ENCODE results near the gene STOX1.
"Not testable (repeated sequence)": the region's sequence is repeated elsewhere in the genome, so short reads cannot be mapped to it uniquely, and the experiment has no call there.

Gene STOX1

DNA sequence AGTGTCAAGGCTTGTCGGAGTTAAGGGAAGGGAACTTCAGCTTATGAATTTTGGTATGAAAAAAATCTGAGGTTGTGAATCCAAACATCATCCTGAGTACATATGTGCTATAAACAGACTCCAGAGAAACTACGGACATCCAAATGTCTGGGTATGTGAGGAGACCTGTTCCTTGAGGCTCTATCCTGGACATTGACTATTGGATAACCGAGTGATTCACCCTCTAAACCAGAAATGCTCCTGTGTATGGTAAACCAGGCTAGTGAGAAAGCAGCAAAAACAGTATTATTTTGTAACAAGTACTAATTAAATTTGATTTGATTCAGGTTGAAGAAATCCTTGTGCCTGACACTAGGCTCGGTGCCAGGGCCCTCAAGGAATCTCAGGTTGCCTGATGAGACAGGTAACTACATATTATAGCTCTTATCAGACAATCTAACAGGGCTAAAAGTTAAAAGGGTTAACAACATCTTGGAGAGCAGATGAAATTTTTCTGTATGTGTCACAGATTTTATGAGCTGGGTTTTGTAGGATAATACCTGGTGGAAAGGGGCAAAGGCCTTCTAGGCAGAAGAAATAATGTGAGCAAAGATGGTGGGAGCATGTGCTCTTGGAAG, 10.4 kb upstream of the STOX1 start:
- Histone ChIP-seq H3K27ac (no peak overlapping the region), H3K4me3 (no peak overlapping the region), H3K9ac (ENCODE audit: insufficient read length) (no peak overlapping the region), H3K36me3 (ENCODE audit: insufficient read depth, low read length) (no peaks in the 10 kb centered on the region), H3K9me3 (ENCODE audit: low read depth, low read length) (no peaks in the 10 kb centered on the region)
- TF ChIP-seq POLR2AphosphoS5 (IDR thresholded peaks at IDR 0.05; ENCODE audit: borderline replicate concordance, low read depth, low read length), result no peak
- TF ChIP-seq FOXP2 (optimal IDR thresholded peaks at IDR 0.05; ENCODE audit: control extremely low read depth, extremely low read length, insufficient read depth), result no peak
- no peak for TF ChIP-seq EZH2 (IDR thresholded peaks at IDR 0.05)
- DNase-seq (ENCODE audit: low read depth, low spot score), result no peak

DNA sequence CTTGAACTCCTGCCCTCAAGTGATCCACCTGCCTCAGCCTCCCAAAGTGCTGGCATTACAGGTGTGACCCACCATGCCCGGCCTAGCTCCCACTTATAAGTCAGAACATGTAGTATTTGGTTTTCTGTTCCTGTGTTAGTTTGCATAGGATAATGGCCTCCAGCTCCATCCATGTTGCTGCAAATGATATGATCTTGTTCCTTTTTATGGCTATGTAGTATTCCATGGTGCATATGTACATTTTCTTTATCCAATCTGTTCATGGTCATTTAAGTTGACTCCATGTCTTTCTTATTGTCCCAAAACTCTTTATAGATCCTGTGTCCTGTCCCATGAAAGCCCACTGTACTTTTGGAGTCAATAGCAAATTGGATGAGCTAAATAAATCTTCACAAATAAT, 7.0 kb upstream of the STOX1 start:
- H3K36me3 ChIP-seq (ENCODE audit: insufficient read depth, low read length); H3K9ac ChIP-seq (ENCODE audit: insufficient read length); H3K9me3 ChIP-seq (ENCODE audit: low read depth, low read length); H3K4me3 ChIP-seq; DNase-seq (ENCODE audit: low read depth, low spot score); H3K27ac ChIP-seq: not testable (repeated sequence)

DNA sequence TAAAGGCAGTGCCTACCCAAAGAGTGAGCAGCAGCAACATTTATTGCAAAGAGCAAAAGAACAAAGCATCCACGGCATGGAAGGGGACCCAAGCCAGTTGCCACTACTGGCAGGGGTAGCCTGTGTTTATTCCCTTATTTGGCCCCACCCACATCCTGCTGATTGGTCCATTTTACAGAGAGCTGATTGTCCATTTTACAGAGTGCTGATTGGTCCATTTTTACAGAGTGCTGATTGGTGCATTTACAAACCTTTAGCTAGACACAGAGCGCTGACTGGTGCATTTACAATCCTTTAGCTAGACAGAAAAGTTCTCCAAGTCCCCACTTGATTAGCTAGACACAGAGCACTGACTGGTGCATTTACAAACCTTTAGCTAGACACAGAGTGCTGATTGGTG, 4.7 kb upstream of the STOX1 start:
- not testable (repeated sequence) for DNase-seq (ENCODE audit: low read depth, low spot score); H3K9me3 ChIP-seq (ENCODE audit: low read depth, low read length); H3K4me3 ChIP-seq; H3K9ac ChIP-seq (ENCODE audit: insufficient read length); H3K27ac ChIP-seq; H3K36me3 ChIP-seq (ENCODE audit: insufficient read depth, low read length)

DNA sequence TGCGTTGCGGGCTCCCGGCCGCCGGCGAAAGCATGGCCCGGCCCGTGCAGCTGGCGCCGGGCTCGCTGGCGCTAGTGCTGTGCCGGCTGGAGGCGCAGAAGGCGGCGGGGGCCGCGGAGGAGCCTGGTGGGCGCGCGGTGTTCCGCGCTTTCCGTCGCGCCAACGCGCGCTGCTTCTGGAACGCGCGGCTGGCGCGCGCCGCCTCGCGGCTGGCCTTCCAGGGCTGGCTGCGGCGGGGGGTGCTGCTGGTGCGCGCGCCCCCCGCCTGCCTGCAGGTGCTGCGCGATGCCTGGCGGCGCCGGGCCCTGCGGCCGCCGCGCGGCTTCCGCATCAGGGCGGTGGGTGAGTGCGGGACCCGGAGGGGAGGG, 245 bp downstream of the STOX1 start:
- H3K36me3 ChIP-seq (ENCODE audit: insufficient read depth, low read length); H3K9ac ChIP-seq (ENCODE audit: insufficient read length); DNase-seq (ENCODE audit: low read depth, low spot score); H3K27ac ChIP-seq; H3K9me3 ChIP-seq (ENCODE audit: low read depth, low read length): not testable (repeated sequence)
- H3K4me3 ChIP-seq, result peak overlapping the region; percentile 81

DNA sequence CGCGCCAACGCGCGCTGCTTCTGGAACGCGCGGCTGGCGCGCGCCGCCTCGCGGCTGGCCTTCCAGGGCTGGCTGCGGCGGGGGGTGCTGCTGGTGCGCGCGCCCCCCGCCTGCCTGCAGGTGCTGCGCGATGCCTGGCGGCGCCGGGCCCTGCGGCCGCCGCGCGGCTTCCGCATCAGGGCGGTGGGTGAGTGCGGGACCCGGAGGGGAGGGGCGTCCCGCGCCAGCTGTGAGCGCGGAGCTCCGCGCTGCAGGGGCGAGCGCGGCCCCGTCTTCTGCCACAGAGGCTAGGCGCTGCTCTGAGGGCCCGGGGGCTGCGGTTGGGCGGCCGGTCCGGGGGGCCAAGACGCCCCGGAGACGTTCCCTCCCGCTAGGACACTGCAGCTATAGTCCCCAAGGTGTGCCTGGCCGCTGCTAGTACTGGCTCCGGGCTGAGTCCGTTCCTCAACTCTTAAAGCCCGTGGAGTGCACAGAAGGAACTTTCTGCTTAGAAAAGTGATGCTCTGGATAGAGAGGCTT, 811 bp downstream of the STOX1 start:
- not testable (repeated sequence) for H3K9me3 ChIP-seq (ENCODE audit: low read depth, low read length); H3K27ac ChIP-seq; DNase-seq (ENCODE audit: low read depth, low spot score); H3K36me3 ChIP-seq (ENCODE audit: insufficient read depth, low read length); H3K9ac ChIP-seq (ENCODE audit: insufficient read length)
- H3K4me3 ChIP-seq, result peak overlapping the region; percentile 65

DNA sequence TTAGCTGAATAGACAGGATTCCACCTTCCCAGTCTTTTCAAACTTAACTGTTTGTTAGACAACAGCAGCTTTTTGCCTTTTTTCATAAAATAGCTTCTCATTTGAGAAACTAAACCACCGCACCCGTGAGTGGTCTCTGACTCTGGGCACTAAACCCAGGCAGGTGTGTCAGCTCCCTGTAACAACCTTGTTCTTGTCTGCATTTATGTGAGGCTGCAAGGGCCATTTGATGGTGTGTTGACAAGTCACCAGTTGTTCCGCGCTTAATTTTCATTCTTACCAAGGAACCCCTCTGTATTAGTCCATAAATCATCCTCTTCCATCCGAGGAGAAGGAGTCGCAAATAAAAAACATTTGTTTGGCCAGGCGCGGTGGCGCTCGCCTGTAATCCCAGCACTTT, 1.5 kb downstream of the STOX1 start:
- Histone ChIP-seq H3K36me3 (ENCODE audit: insufficient read depth, low read length) (no peaks in the 10 kb centered on the region), H3K9me3 (ENCODE audit: low read depth, low read length) (no peaks in the 10 kb centered on the region), H3K4me3 (no peak overlapping the region), H3K9ac (ENCODE audit: insufficient read length) (no peak overlapping the region), H3K27ac (no peak overlapping the region)
- TF ChIP-seq EZH2 (IDR thresholded peaks at IDR 0.05), result no peak
- TF ChIP-seq POLR2AphosphoS5 (IDR thresholded peaks at IDR 0.05; ENCODE audit: borderline replicate concordance, low read depth, low read length), result no peak
- TF ChIP-seq FOXP2 (optimal IDR thresholded peaks at IDR 0.05; ENCODE audit: control extremely low read depth, extremely low read length, insufficient read depth), result no peak
- no peak for DNase-seq (ENCODE audit: low read depth, low spot score)

DNA sequence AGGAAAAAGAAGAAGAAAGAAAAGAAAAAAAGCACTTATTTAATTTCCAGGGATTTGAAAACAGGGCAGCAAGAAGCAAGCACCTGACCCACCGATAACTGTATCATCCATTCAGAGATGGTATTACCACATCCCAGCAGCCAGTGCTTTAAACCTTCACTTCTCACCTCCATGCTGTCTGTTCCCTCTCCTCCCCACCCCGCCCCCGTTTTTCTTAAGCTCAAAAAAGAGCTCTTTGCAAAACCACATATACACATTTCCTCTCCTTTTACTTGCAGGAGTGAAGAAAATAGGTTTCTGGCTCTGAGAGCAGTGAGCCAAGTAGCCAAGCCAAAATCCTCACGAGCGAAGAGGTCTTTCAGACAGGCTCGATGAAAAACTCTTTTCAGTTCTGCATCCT, 2.2 kb downstream of the STOX1 start:
- Histone ChIP-seq H3K9ac (ENCODE audit: insufficient read length) (no peak overlapping the region), H3K9me3 (ENCODE audit: low read depth, low read length) (no peaks in the 10 kb centered on the region), H3K36me3 (ENCODE audit: insufficient read depth, low read length) (no peaks in the 10 kb centered on the region), H3K4me3 (no peak overlapping the region), H3K27ac (no peak overlapping the region)
- DNase-seq (ENCODE audit: low read depth, low spot score), result no peak
- TF ChIP-seq POLR2AphosphoS5 (IDR thresholded peaks at IDR 0.05; ENCODE audit: borderline replicate concordance, low read depth, low read length), result no peak
- no peak for TF ChIP-seq EZH2 (IDR thresholded peaks at IDR 0.05)
- no peak for TF ChIP-seq FOXP2 (optimal IDR thresholded peaks at IDR 0.05; ENCODE audit: control extremely low read depth, extremely low read length, insufficient read depth)

DNA sequence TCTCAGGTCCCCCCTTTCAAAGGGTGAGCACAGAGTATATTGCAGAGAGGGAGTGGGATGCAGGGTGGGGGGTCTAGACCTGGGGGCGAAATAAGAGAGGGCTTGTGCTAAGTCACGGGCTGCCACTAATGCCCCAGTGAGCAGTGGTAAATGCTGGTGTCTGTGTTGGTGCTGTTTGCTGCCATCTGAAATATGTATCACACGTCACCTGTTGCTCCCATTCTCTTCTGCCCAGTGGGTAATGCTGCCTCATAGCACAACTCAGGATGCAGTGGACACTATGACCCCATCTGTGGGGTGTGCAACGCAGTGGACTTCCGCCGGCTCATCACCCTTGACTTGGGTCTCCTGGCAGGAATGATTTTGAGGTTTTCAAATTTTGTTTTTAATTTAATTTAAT, 2.6 kb downstream of the STOX1 start:
- no peaks in the 10 kb centered on the region for H3K9me3 ChIP-seq (ENCODE audit: low read depth, low read length)
- H3K36me3 ChIP-seq (ENCODE audit: insufficient read depth, low read length), result no peaks in the 10 kb centered on the region
- H3K4me3 ChIP-seq, result no peak overlapping the region
- TF ChIP-seq POLR2AphosphoS5 (IDR thresholded peaks at IDR 0.05; ENCODE audit: borderline replicate concordance, low read depth, low read length), result no peak
- TF ChIP-seq FOXP2 (optimal IDR thresholded peaks at IDR 0.05; ENCODE audit: control extremely low read depth, extremely low read length, insufficient read depth), result no peak
- TF ChIP-seq EZH2 (IDR thresholded peaks at IDR 0.05), result no peak
- DNase-seq (ENCODE audit: low read depth, low spot score), result no peak
- no peak overlapping the region for H3K9ac ChIP-seq (ENCODE audit: insufficient read length)
- no peak overlapping the region for H3K27ac ChIP-seq

DNA sequence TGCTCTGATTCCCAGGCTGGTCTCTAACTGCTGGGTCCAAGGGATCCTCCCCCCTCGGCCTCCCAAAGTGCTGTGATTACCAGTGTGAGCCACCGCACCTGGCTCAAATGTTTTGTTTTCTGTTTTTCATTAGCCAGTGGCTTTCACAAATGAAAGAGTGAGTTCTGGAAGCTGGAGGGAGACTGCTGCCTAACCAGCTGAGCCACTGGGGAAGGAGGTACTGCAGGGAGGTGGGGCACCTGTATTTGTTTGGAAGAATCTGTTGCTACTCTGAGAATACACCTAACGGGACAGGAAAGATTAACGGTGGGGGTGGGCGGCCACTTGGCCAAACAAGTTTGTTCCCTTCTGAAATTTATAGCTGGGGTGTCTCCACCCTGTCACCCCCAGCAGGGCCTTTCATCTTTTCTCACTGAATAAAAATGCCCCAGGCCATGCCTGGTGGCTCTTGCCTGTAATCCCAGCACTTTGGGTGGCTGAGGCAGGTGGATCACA, 4.7 kb downstream of the STOX1 start:
- Histone ChIP-seq H3K4me3 (no peak overlapping the region), H3K36me3 (ENCODE audit: insufficient read depth, low read length) (no peaks in the 10 kb centered on the region), H3K9ac (ENCODE audit: insufficient read length) (no peak overlapping the region), H3K9me3 (ENCODE audit: low read depth, low read length) (no peaks in the 10 kb centered on the region), H3K27ac (no peak overlapping the region)
- no peak for DNase-seq (ENCODE audit: low read depth, low spot score)
- no peak for TF ChIP-seq POLR2AphosphoS5 (IDR thresholded peaks at IDR 0.05; ENCODE audit: borderline replicate concordance, low read depth, low read length)
- no peak for TF ChIP-seq FOXP2 (optimal IDR thresholded peaks at IDR 0.05; ENCODE audit: control extremely low read depth, extremely low read length, insufficient read depth)
- TF ChIP-seq EZH2 (IDR thresholded peaks at IDR 0.05), result no peak

Measured in SK-N-MC (cell line).